HG02610 (cell line): ENCODE measurements around the gene IGSF21.

Experiments
- ATAC-seq: cut with Tn5 transposase; IDR thresholded peaks from one replicate; pipeline ENCODE4 v1.9.1; 2021; ENCODE audit warnings: mild to moderate bottlenecking, moderate library complexity; ENCODE audit not compliant: unreplicated experiment

Gene IGSF21

DNA sequence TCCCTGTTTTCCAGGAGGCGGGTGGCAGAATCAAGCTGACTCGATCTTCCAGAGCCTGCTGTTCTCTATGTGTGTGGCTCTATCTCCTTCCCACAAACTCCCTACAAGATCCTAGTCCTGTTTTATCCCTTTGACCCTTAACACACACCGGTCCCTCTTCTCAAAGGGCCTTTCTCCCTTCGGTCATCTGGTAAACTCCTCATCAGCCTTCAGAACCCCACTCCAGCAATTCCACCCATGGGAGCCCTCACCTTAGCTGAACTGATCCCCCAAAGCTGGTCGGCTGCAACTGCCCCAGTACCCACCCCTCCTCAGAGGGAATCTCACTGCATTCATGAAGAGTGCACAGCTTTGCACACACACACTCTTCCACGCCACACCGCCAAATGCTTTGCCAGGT lies 184.9 kb downstream of the IGSF21 start:
- no peak for ATAC-seq

DNA sequence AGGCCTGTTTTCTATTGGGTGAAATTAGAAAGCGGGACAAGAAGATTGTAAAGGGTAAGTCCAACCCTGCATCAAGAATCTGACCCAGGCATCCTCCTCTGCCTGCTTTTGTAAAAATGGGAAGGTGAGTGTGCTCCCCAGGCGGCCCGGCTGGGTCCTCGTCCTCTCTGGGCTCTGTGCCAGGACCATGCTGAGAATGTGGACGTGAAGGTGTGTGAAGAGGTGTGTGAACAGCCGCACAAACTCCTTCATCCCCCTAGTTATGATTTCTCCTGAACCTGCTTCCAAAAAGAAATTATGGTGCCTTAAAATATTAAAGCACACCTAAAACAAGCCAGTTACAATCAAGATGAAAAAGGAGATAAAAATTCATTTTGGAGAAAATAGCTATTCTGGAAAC lies 185.7 kb downstream of the IGSF21 start:
- no peak for ATAC-seq

DNA sequence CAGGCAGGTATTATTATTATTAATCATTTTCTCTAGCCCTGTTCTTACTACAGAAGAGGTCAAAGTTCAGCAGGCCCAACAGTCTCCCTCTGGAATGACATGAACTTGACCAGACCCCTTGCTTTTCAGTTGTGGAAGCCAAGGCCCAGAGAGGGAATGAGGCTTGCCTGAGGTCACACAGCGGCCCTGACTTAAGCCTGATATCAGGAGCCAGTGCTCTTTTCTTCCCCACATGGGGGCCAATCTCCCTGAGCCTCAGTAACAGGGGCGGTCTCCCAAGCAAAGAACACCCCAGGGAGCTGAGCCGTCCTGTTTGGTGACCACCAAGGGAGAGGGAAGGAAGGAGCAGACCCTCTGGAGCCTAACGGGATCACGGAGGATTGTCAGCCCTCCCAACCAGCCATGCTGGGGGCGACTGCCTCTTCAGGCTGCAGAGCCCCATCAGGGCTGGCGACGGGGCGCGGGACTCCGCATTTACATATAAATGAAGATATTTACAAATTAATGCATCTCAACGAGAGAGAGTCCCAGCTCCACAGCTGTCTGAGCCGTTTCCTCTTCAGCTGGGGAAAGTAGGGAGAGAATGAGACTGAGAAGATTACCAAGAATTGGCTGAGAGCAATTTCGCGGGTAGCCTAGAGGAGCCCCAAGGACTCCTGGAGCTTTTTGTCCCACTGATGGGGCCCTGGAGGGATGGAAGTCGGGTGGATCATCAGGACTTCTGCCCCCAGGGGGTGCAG lies 187.0 kb downstream of the IGSF21 start:
- ATAC-seq, result no peak

GRCh38 chr1:18297896-18298648 lies 190.5 kb downstream of the IGSF21 start:
- ATAC-seq, result no peak

- no peak for ATAC-seq
Measured at GRCh38 chr1:18299441-18300338, 192.1 kb downstream of the IGSF21 start.

- no peak for ATAC-seq
Measured at GRCh38 chr1:18300376-18300775, 192.8 kb downstream of the IGSF21 start.

DNA sequence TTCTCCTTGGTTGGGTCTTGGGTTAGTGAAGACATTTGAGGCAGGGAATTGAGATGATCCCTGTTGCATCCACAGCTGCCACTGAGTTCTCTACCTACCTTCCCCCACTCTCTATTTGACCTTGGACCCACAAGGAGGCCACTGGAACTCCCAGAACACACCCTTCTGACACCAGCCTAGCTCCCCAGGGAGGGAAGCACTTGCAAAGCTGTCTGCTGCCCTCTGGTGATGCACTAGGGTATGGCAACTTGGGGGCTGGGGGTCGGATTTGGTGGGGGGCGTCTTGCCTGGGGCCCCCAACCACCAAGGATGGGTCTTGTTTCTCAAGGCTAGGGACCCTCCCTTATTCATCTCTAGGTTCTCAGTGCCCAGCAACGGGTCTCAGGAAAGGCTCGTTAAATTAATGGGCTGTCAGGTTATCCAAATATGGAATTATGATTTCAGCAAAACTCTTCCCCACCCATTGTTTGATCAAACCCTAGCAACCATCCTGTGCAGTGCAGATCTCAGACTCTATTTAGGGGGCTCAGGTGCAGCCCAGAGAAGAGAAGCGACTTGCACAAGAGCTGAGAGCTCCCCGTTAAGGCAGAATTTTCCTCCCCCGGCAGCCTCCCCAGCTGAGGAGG lies 195.3 kb downstream of the IGSF21 start:
- no peak for ATAC-seq

GRCh38 chr1:18304151-18304869 lies 196.7 kb downstream of the IGSF21 start:
- ATAC-seq, result no peak

DNA sequence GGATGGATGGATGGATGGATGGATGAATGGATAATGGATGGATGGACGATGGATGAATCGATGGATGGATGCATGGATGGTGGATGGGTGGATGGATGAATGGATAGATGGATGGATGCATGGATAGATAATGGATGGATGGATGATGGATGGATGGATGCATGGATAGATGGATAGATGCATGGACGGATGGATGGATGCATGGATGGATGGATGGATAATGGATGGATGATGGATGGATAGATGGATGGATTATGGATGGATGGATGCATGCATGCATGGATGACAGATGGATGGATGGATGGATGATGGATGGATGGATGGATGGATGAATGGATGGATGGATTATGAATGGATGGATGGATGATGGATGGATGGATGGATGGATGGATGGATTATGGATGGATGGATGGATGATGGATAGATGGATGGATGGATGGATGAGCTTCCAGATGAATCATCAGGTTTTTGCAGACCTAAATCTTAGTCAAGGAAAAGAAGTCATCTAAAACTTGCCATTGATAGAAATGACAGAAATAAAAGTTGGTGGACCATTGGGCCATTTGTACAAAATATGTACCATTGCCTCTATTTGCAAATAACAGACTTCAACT lies 197.7 kb downstream of the IGSF21 start:
- ATAC-seq, result no peak

GRCh38 chr1:18307329-18307898 lies 199.8 kb downstream of the IGSF21 start:
- no peak for ATAC-seq

- no peak for ATAC-seq
Measured at GRCh38 chr1:18309552-18310155, 202.1 kb downstream of the IGSF21 start.

- no peak for ATAC-seq
Measured at GRCh38 chr1:18312961-18313360, 205.4 kb downstream of the IGSF21 start.

DNA sequence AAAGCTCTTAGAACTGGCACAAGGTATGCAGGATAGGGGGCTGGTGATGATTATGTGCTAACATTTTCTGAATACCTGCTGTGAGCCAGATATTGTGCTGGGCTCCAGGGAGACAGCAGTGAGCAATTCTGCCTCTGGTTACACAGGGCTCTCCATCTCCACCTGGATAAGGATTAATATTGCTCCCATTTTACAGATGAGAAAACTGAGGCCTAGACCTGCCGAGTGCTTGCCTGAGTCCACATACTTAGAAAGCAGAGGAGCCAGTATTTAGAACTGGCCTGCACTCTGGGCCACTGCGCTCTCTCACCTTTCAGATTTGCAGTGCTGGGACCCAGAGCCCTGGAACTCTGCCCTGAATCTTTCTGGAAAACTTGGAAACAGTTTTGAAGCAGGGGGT lies 205.9 kb downstream of the IGSF21 start:
- no peak for ATAC-seq

GRCh38 chr1:18314399-18314798 lies 206.8 kb downstream of the IGSF21 start:
- ATAC-seq, result no peak

DNA sequence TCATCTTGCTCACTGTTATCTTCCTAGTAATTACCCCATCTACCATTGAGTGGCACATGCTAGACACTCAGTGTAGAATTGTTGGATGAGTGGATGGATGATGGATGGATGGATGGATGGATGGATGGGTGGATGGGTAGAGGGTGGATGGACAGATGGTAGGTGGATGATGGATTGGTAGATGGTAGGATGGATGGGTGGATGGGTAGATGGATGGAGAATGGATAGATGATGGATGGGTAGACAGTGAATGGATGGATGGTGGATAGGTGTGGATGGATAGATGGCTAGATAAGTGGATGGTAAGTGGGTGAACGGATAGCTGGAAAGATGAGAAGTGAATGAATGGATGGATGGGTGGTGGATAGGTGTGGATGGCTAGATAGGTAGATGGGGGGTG lies 207.9 kb downstream of the IGSF21 start:
- ATAC-seq, result no peak

GRCh38 chr1:18316764-18317163 lies 209.2 kb downstream of the IGSF21 start:
- ATAC-seq, result no peak

- no peak for ATAC-seq
Measured at GRCh38 chr1:18319099-18319498, 211.5 kb downstream of the IGSF21 start.

DNA sequence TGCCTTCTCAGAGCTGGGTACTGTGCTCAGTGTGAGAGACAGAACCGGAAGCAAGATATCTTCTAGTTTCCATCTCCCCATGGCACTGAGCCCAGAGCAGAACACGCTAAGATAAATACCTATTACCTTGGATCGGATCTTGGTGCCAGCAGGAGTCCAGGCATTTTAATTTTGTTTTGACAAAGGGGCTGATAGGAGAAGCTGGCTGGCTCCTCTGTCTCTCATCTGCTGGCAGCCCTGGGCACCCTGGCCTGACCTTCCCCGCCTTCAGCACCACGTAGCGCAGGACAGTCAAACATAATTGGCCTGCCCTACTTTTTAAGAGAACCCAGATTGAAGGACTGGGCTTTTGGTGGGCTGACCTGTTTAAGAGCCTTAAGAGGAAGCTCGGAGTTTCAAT lies 212.5 kb downstream of the IGSF21 start:
- no peak for ATAC-seq

DNA sequence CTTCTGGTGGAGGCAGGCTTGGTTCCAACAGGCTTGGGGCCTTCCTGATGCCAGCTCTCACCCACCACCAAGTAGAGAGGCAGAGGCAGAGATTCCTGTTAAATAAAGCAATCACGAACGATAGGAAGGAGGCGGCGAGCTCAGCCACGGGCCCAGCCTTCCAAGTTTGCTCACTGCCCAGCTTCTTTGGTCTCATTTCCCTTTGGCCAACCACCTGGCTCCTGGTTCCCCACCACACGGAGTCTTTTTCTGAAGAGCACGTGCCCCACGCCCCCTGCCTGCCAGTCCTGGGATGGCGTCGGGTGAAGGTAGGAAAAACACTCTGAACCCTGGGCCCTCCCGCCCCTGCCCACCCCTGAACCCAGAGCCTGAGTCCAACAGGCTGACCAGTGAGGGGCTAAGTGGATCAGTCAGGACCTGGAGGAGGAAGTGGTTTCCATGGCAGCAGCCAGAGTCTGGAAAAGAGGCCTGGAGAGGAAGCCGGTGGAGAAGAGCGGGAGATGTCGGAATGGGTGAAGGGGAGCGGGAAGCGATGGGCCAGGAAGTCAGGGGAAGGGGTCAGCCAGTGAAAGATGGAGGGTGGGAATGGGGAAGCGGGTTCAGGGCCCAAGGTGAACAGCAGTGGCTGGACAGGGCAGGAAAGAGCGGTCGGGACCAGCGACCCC lies 214.9 kb downstream of the IGSF21 start:
- ATAC-seq, result no peak
